HepG2 (cell line): ENCODE measurements around the gene C1orf198. TPM values are rescaled to one million over a fixed set of nuclear protein-coding genes. Genes with fewer than 3 reads are reported as not detected.
"Not testable (repeated sequence)": the region's sequence is repeated elsewhere in the genome, so short reads cannot be mapped to it uniquely, and the experiment has no call there.

Experiments used
- ATAC-seq: fragments of 200-7000 bp; cut with Tn5 transposase; 3 replicates; pipeline ENCODE4 v1.9.1; 2020; ENCODE audit warnings: mild to moderate bottlenecking, moderate library complexity
- BruUV-seq: library from RNA; stranded (reverse); fragments of 400-500 nt; replicated peaks from 2 replicates; lab custom pipeline; 2021; lab: Mats Ljungman, UMichigan
- CTCF ChIA-PET: fragments of 300-600 bp; formaldehyde crosslinking; extraction: SDS; loops from one replicate; lab custom pipeline; 2021; ENCODE audit warnings: low total read pairs, inconsistent platforms, low intra/inter-chr PET ratio; lab: Yijun Ruan, JAX
- POLR2A ChIA-PET: fragments of 350-600 bp; sonication (Branson Sonifier 250); formaldehyde crosslinking; loops from one replicate; lab custom pipeline; 2020; ENCODE audit warnings: antibody characterized with exemption, inconsistent platforms; lab: Yijun Ruan, JAX
- DNase-seq: peaks from one replicate; pipeline ENCODE4 v3.0.0-alpha.2; 2015; ENCODE audit warnings: low spot score
- FAIRE-seq: peaks from 3 replicates; lab custom pipeline; 2011; peaks lifted over from hg19 to GRCh38; lab: Jason Lieb, UNC
- H2AFZ ChIP-seq: one replicate; pipeline ENCODE4 v1.6.1; 2011; ENCODE audit warnings: low read length, inconsistent platforms
- H3K27ac ChIP-seq: fragments of 300-600 bp; 3 replicates; pipeline ENCODE4 v1.8.0; 2011; ENCODE audit warnings: mixed run types, mild to moderate bottlenecking, mixed read lengths, low read length, inconsistent platforms; ENCODE audit not compliant: insufficient read depth; ENCODE audit errors: extremely low read length
- H3K27me3 ChIP-seq, 2 experiments: fragments of 200-600 bp in 1 of 2; 2 replicates in 1 of 2; 3 replicates in 1 of 2; pipeline versions ENCODE4 v1.6.0 to v1.8.0; 2011; ENCODE audit warnings: low read length in 2 of 2, mild to moderate bottlenecking in 2 of 2, moderate library complexity in 2 of 2, inconsistent platforms in 1 of 2; ENCODE audit not compliant: insufficient read depth in 2 of 2, control insufficient read depth in 1 of 2
- H3K36me3 ChIP-seq, 2 experiments: fragments of 200-600 bp in 1 of 2; replicated peaks in 1 of 2; 2 replicates in 1 of 2; 3 replicates in 1 of 2; pipeline versions ENCODE4 v1.5.1 to v1.8.0; 2011; ENCODE audit warnings: low read length in 2 of 2, inconsistent platforms in 1 of 2; ENCODE audit not compliant: insufficient read depth in 2 of 2, control insufficient read depth in 1 of 2
- H3K4me1 ChIP-seq: 2 replicates; pipeline ENCODE4 v1.5.1; 2012; ENCODE audit warnings: low read length, inconsistent platforms; ENCODE audit not compliant: insufficient read depth
- H3K4me2 ChIP-seq: 2 replicates; pipeline ENCODE4 v1.6.0; 2011; ENCODE audit warnings: low read depth, low read length, inconsistent platforms
- H3K4me3 ChIP-seq, 3 experiments: fragments of 200-600 bp in 1 of 3; sonication (generic), shearing (Covaris generic) in 1 of 3; replicated peaks in 1 of 3; 2 replicates each; pipeline ENCODE4 v1.5.1; 2011 to 2016; ENCODE audit warnings: low read length in 3 of 3, inconsistent platforms in 2 of 3, low read depth in 2 of 3, mild to moderate bottlenecking in 2 of 3, control low read depth in 1 of 3, mixed read lengths in 1 of 3; ENCODE audit not compliant: insufficient read depth in 1 of 3
- H3K79me2 ChIP-seq: one replicate; pipeline ENCODE4 v1.6.1; 2011; ENCODE audit warnings: low read length, inconsistent platforms; ENCODE audit not compliant: insufficient read depth
- H3K9ac ChIP-seq: 2 replicates; pipeline ENCODE4 v1.6.0; 2011; ENCODE audit warnings: mild to moderate bottlenecking, low read depth, low read length, inconsistent platforms; ENCODE audit not compliant: insufficient read depth
- H3K9me3 ChIP-seq: 2 replicates; pipeline ENCODE4 v1.5.1; 2012; ENCODE audit warnings: mild to moderate bottlenecking, low read length
- H4K20me1 ChIP-seq: 2 replicates; pipeline ENCODE4 v1.6.0; 2011; ENCODE audit warnings: inconsistent platforms, mild to moderate bottlenecking, low read length, moderate library complexity; ENCODE audit not compliant: insufficient read depth
- CEBPG ChIP-seq: IDR thresholded peaks from 2 replicates; pipeline ENCODE4 v1.6.1; 2016
- ZBTB8A ChIP-seq: sonication (generic); formaldehyde crosslinking; IDR thresholded peaks from 2 replicates; pipeline ENCODE4 v1.4.0; 2020; ENCODE audit warnings: mild to moderate bottlenecking, low read depth, missing genetic modification reagents, borderline replicate concordance
- ZNF121 ChIP-seq: sonication (generic); formaldehyde crosslinking; IDR thresholded peaks from 2 replicates; pipeline ENCODE4 v1.5.0; 2020; ENCODE audit warnings: mild to moderate bottlenecking, missing genetic modification reagents
- ZNF891 ChIP-seq: sonication (generic); formaldehyde crosslinking; IDR thresholded peaks from 2 replicates; pipeline ENCODE4 v1.5.0; 2020; ENCODE audit warnings: mild to moderate bottlenecking, missing genetic modification reagents
- ZSCAN12 ChIP-seq: sonication (generic); formaldehyde crosslinking; IDR thresholded peaks from 2 replicates; pipeline ENCODE4 v1.9.0; 2021; ENCODE audit warnings: mild to moderate bottlenecking, missing genetic modification reagents
- WGBS: methylation state at CpG from one replicate; pipeline ENCODE4 v1.1.6; 2017; ENCODE audit warnings: low lambda C conversion rate; 5-methylcytosine and 5-hydroxymethylcytosine counted together
- in situ Hi-C: cut with HindIII; loops from 2 replicates; pipeline ENCODE4 v1.10.0; 2017; ENCODE audit warnings: low pct_unique_long_range_greater_than_20kb; ENCODE audit not compliant: extremely low pct_ligation_motif_present
- intact Hi-C: fragments of 100-400 bp; cut with micrococcal nuclease; formaldehyde crosslinking; loops from one replicate; pipeline ENCODE4 v1.10.0; 2022; ENCODE audit not compliant: unreplicated experiment
- polyA plus RNA-seq, 8 experiments: library from polyadenylated mRNA; depleted of rRNA in 3 of 8; stranded (reverse) in 7 of 8; unstranded in 1 of 8; fragments of >200 nt; fragmentation: Illumina TruSeq in 4 of 8; extraction: Trizol in 4 of 8; gene quantifications; 2 replicates each; pipeline versions ENCODE4 v1.2.1 to v1.2.3, GENCODE V29; 2011 to 2016; ENCODE audit warnings: low read depth in 4 of 8, missing spikeins in 1 of 8, mixed read lengths in 1 of 8; ENCODE audit not compliant: insufficient read depth in 1 of 8
- total RNA-seq, 5 experiments: library from RNA; depleted of rRNA; stranded (reverse); fragments of >200 nt; fragmentation: Illumina TruSeq; extraction: Trizol; gene quantifications; 2 replicates each; pipeline ENCODE4 v1.2.3, GENCODE V29; 2016; ENCODE audit warnings: low read depth in 1 of 5

The C1orf198 gene
- total and polyA plus RNA-seq, 2 of the 13 experiments (the other 11 are each of a cell fraction or from before 2014, with no cell fraction given) = 12.7 to 13.4 TPM

- FAIRE-seq (no peak), DNase-seq (no peak), ATAC-seq (no peak)
- H3K4me2 ChIP-seq = no peak overlapping the region
- H3K27ac ChIP-seq = no peak overlapping the region
- no peaks in the 10 kb centered on the region for H4K20me1 ChIP-seq
- ChIA-PET CTCF (no interaction called here), POLR2A (no interaction called here)
- no peak overlapping the region for H3K4me3 ChIP-seq
- WGBS = 97% methylated on average over 3 of the region's 3 CpGs
- intact Hi-C loops = no loop called here
- H3K9ac ChIP-seq = no peak overlapping the region
- no peaks in the 10 kb centered on the region for H3K79me2 ChIP-seq
- BruUV-seq = no TSS peak
- in situ Hi-C loops = no loop called here
- TF ChIP-seq ZNF891 (CRISPR knock-in tag) (no peak), ZBTB8A (CRISPR knock-in tag) (no peak), ZSCAN12 (CRISPR knock-in tag) (no peak)
- no peaks in the 10 kb centered on the region for H3K27me3 ChIP-seq
- peaks cover 7 to 22% of the 10 kb centered on the region in 2 experiments for H3K36me3 ChIP-seq
- H3K4me1 ChIP-seq = no peaks in the 10 kb centered on the region
- H3K9me3 ChIP-seq = peaks cover 6% of the 10 kb centered on the region; the same call in 1 of the 2 replicates
- H2AFZ ChIP-seq = no peak overlapping the region
Observed at GRCh38 chr1:230848235-230848634, 20.1 kb downstream of the C1orf198 start.

GRCh38 chr1:230845184-230845583 is 23.1 kb downstream of the C1orf198 start:
- H3K4me3 ChIP-seq, POLR2A ChIA-PET, H2AFZ ChIP-seq, FAIRE-seq, H4K20me1 ChIP-seq, H3K4me2 ChIP-seq, H3K9ac ChIP-seq, in situ Hi-C loops, H3K4me1 ChIP-seq, H3K27me3 ChIP-seq, intact Hi-C loops, H3K27ac ChIP-seq, DNase-seq, H3K79me2 ChIP-seq, CTCF ChIA-PET, BruUV-seq, H3K9me3 ChIP-seq, ATAC-seq: not testable (repeated sequence)
- 90% methylated on average over 7 of the region's 7 CpGs for WGBS
- peaks cover 5 to 40% of the 10 kb centered on the region in 2 experiments; a peak in 3 of 5 replicates for H3K36me3 ChIP-seq
- 0 out of 2 replicates have a peak, but pooled peaks have one; percentile 25 for TF ChIP-seq CEBPG (CRISPR knock-in tag)
- peak; percentile 87 for TF ChIP-seq ZNF121 (CRISPR knock-in tag)
